ENCODE measurements around the gene TMEM87B. TPM values are rescaled to one million over a fixed set of nuclear protein-coding genes. Genes with fewer than 3 reads are reported as not detected.

Gene TMEM87B
- total RNA-seq, 1 experiment from 2014 or later = 10.6 TPM

GRCh38 chr2:112165296-112165695 is 110.2 kb downstream of the TMEM87B start:
- ChIA-PET POLR2A (no interaction called here), CTCF (no interaction called here)
- no peak overlapping the region for H3K4me3 Mint-ChIP-seq
- no peaks in the 10 kb centered on the region for H3K27me3 Mint-ChIP-seq (ENCODE audit: low read depth)
- ATAC-seq (no peak), DNase-seq (ENCODE audit: low spot score) (no peak)
- no peaks in the 10 kb centered on the region for H3K36me3 Mint-ChIP-seq
- H3K27ac Mint-ChIP-seq = no peak overlapping the region
- no peaks in the 10 kb centered on the region for H3K9me3 Mint-ChIP-seq
- TF ChIP-seq SOX15 (CRISPR knock-in tag; IDR thresholded peaks at IDR 0.05) (no peak), ARID4B (CRISPR knock-in tag; IDR thresholded peaks at IDR 0.05; ENCODE audit: borderline replicate concordance) (no peak), ZNF263 (CRISPR knock-in tag; IDR thresholded peaks at IDR 0.05; ENCODE audit: low read depth) (no peak), TCF7 (CRISPR knock-in tag; IDR thresholded peaks at IDR 0.05; ENCODE audit: low read depth) (no peak), ZNF423 (CRISPR knock-in tag; IDR thresholded peaks at IDR 0.05) (no peak), FOXP1 (CRISPR knock-in tag; IDR thresholded peaks at IDR 0.05; ENCODE audit: borderline replicate concordance) (no peak), CTCF (IDR thresholded peaks at IDR 0.05) (no peak), ZNF671 (CRISPR knock-in tag; IDR thresholded peaks at IDR 0.05) (no peak), STAT6 (CRISPR knock-in tag; conservative IDR thresholded peaks at IDR 0.05; ENCODE audit: low read depth) (no peak), PRDM15 (CRISPR knock-in tag; IDR thresholded peaks at IDR 0.05) (no peak), NR1H2 (CRISPR knock-in tag; IDR thresholded peaks at IDR 0.05) (no peak), RELA (CRISPR knock-in tag; IDR thresholded peaks at IDR 0.05; ENCODE audit: borderline replicate concordance) (no peak), ZNF121 (CRISPR knock-in tag; IDR thresholded peaks at IDR 0.05) (no peak), JUN (CRISPR knock-in tag; IDR thresholded peaks at IDR 0.05) (no peak), NR2C2 (CRISPR knock-in tag; IDR thresholded peaks at IDR 0.05) (no peak)
- peaks cover 8% of the 10 kb centered on the region for H3K4me1 Mint-ChIP-seq
